AG20443 (cell line): ENCODE data around the gene SLC26A9.
A peak's percentile ranks its signal among the peaks of the same experiment; 100 is the strongest.

Experiments used
- DNase-seq: peaks from one replicate; pipeline ENCODE4 v3.0.0; 2012; ENCODE audit warnings: low spot score, mixed read lengths

The SLC26A9 gene, protein sequence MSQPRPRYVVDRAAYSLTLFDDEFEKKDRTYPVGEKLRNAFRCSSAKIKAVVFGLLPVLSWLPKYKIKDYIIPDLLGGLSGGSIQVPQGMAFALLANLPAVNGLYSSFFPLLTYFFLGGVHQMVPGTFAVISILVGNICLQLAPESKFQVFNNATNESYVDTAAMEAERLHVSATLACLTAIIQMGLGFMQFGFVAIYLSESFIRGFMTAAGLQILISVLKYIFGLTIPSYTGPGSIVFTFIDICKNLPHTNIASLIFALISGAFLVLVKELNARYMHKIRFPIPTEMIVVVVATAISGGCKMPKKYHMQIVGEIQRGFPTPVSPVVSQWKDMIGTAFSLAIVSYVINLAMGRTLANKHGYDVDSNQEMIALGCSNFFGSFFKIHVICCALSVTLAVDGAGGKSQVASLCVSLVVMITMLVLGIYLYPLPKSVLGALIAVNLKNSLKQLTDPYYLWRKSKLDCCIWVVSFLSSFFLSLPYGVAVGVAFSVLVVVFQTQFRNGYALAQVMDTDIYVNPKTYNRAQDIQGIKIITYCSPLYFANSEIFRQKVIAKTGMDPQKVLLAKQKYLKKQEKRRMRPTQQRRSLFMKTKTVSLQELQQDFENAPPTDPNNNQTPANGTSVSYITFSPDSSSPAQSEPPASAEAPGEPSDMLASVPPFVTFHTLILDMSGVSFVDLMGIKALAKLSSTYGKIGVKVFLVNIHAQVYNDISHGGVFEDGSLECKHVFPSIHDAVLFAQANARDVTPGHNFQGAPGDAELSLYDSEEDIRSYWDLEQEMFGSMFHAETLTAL

GRCh38 chr1:205943245-205943644 is at the start of gene SLC26A9:
SLC26A9 (minus strand) TSS chr1:205943456; CDS start chr1:205935820, 7,636 bp downstream.
- DNase-seq: no peak

- DNase-seq: no peak
These were observed 49.1 kb upstream of the SLC26A9 start for GRCh38 chr1:205992218-205992882.

DNA sequence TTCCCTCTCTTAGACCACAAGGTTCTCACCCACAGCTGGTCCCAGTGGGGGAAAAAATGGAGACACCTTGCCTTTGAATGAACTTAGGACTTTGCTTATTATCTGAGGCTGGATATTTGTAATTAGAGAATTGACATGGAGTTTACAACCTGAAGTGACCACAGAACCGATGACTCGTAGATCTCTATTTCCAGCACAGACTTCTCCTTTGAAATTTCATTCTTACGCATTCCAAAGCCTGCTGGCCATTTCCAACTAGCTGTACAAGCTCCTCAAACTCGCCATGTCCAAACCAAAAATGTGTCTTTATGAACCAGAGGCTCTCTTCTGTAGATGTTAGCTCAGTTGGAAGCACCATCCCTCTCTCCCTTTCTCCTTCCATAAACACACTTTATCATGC is 48.0 kb upstream of the SLC26A9 start:
- DNase-seq: peak; percentile 52

DNA sequence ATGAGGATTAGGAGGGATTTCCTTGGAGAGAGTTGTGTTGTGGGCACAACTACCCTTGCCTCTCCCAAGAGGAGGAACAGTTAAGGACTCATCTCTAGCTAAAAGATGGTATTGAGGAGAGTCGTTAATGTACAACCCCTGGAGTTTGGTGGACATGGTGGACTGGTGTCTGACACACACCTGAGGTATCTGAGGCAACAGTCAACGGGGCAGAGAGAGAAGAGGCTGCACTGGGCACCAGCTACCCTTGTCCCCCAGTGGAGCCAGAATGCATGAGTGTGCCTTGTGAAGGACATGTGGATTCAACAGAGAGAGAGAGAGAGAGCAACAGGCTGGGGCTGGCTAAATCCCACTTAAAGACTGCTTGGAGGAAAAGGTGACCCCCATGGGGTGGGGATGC is 47.0 kb upstream of the SLC26A9 start:
- DNase-seq: no peak

- no peak for DNase-seq
These were observed 46.5 kb upstream of the SLC26A9 start for GRCh38 chr1:205989786-205990185.

DNA sequence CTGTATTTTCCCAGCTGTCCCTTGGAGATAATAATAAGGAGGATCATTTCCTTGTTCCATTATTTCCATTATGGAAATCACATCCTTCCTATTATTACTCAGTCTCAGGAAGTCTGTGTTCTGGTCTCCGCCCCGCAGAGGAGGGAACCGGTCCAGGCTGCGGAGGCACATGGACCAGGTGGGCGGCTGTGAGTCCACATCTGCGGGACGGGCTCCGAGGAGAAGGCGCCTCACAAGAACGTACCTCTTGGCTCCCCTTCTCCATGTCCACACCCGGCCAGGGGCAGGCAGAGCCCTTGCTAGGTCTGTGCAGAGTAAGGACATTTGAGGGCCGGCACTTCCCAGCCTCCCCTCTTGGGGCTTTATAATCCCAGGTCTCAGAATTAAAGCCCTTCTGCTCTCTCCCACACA is 45.3 kb upstream of the SLC26A9 start:
- DNase-seq: no peak

DNA sequence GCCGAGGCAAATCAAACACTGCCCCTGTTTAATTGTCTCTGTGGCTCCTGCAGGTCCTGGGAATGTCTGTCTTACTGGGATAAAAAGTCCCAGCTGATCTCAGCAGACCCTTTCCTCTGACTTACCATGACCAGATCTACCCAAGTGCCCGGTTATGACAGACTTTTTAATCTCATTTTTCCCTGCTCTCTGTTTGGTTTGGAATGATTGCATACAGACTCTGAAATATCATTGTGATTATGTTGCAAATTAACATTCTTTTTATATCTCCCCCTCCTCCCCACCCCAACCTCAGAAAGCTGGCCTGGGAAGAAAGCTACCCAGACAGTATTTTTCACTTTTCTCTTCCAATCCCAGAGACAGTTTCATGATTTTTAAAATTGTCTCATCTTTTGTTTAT is 43.6 kb upstream of the SLC26A9 start:
- DNase-seq: no peak

- no peak for DNase-seq
These were observed 43.0 kb upstream of the SLC26A9 start for GRCh38 chr1:205986292-205986691.

GRCh38 chr1:205985330-205986005 is 42.2 kb upstream of the SLC26A9 start:
- DNase-seq: no peak

DNA sequence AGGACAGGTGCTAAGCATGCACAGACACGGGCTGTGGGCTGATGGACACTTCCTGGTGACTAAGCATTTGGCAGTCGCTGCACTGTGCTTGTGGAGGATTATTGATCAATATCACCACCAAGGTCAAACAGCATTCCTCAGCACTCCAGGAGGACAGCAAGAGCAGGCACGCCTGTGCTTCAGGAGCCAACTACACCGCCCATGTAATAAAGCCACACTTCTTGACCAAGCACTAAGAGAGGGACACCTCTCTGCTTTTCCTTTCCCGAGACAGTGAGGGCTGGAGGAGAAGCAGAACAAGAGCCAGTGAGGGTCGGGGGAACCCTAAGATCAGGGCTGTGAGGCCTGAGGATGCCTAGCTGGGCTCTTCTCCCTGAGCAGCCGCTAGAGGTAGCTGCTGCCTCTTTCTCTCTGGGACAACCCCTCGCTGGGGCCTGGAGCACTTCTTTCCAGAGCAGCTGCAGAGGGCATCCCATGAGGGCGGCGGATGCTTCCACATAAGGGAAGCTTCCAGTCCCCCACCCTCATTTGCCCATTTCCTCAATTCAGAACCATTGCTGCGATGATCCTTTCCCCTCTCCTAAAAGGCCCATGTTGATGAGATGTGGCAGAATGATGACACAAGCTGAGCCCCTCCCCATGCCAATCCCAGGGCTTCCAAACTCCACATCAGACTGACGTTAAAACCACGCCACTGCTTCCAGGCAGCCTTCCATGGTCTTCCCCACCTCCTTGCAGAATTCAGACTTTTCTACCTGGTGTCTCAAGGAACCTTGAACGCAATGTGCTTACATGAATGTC is 40.9 kb upstream of the SLC26A9 start:
- DNase-seq: peak; percentile 86

- no peak for DNase-seq
These were observed 38.0 kb upstream of the SLC26A9 start for GRCh38 chr1:205981257-205981656.

DNA sequence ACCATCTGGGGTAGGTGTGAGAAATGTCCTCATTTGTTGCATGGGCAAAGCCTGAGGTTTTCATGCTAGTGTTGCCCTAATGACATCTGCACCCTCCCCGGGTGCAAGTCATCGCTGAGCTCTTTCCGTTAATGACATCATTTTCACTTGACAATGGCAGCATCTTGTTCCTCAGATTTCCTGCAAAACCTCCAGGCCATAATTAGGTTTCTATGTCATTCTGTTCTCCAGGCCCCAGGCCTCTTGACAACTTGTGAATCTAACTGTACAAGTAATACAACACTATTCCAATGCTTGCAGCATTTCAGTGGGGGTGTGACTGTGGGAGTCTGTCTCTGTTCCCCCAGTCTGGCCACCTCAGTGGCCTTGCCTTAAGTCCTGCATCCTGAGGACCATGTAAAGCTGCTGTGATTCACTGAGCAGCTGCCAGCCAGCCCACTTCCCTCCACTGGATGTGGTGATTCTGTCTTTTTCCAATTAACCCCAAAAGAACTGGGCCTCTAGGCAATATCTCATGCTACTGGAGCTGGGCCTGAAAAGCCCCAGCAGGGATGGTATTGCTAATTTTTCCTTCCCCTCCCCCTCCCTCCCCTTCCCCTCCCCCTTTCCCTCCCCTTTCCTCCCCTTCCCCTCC is 37.1 kb upstream of the SLC26A9 start:
- DNase-seq: no peak

DNA sequence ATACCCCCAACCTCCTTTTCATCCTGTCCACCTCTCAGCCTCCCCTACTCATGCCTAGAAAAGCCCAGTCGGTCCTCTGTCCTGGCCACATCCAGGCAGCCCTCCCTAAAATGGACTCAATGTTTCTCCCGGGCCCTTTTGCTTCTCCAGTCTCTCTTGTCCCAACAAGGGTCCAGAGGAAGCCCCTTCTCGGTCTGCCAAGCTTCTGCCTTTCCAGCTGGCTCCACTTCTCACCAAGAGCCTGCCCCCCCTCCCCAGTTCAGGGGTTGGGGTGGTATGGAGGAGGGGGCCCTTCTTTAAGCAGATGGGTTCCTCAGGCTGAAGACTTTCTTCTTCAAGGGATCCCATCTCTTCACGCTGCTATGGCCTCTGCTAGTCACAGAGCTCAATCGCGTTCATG is 36.0 kb upstream of the SLC26A9 start:
- no peak for DNase-seq

- DNase-seq: no peak
These were observed 35.4 kb upstream of the SLC26A9 start for GRCh38 chr1:205978676-205979075.

DNA sequence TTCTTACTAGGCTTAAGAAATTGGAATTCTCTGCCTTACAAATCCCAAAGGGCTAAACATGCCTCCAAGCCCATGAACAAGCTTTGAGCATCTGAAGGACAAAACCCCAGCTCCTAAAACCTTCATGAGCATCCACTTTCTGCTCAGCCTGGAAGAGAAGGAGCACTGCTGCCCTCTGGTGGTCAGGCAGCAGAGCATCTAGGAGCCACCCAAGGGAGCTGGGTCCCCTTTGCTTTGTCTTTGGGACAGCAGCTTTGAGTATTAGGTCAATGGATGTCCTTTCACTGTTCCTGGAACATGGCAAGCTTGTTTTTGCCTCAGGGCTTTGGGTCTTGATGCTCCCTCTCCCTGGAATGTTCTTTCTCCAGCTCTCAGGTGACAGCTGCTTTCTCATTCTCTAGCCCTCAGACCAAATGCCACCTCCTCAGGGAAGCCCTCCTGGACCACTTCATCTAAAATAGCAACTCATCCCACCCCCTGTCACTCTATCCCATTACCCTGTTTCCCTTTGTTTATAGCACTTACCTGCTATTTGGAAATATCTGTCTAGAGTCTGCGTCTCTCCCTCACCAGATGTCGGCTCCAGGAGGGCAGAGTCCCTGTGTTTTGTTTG is 34.3 kb upstream of the SLC26A9 start:
- DNase-seq: peak; percentile 86

GRCh38 chr1:205976708-205977401 is 33.6 kb upstream of the SLC26A9 start:
- DNase-seq: no peak

- no peak for DNase-seq
These were observed 32.8 kb upstream of the SLC26A9 start for GRCh38 chr1:205976036-205976435.

DNA sequence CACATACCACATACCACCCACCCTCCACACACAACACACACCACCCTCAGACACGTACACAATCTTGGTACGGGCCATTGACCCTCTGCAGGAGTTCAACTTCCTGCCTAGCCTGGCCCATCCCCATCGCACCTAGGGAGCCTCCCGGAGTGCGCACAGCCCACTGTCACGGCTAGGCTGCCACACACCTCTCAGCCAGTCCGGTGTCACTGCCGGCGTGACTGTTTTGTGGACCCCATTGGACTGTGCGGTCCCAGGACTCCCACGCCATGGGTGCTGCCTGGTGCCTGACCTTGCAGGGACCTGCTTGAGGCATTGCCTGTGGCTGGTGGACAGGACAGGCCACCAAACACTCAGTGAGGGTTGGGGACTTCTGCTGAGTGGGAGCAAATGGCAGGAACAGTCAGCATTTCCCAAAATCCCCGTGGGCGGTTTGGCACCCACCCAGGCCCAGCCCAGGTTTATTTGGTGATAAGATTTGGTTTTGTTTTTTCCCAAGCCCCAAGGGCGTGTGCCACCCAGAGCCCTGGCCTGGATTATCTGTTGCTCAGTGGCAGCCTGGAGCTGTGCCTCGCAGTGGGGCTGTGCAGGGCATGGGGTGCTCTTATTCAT is 32.2 kb upstream of the SLC26A9 start:
- no peak for DNase-seq

DNA sequence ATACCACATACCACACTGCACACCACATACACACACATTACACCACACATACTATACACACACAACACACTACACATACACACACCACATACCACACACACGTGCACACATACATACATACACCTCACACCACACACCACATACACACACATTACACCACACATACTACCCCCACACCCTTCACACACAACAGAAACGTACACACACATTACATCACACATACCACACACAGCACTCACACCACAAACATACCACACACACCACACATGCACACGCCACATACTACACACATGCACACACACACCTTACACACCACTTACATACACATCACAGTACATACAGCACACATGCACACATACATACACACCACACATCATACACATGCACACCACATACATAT is 31.5 kb upstream of the SLC26A9 start:
- DNase-seq: no peak
